Activated CD8-positive, alpha-beta memory T cell treated with anti-CD3 and anti-CD28 coated beads for 48 hours (primary cell): Measurements from ENCODE around the gene OR51A7.
"Not testable (repeated sequence)": the region's sequence is repeated elsewhere in the genome, so short reads cannot be mapped to it uniquely, and the experiment has no call there.

Experiments used
- DNase-seq, 3 experiments: peaks; one replicate each; pipeline ENCODE4 v3.0.0-alpha.2; 2020; ENCODE audit warnings: low read depth in 2 of 3, low spot score in 2 of 3

Gene OR51A7

GRCh38 chr11:4955613-4956012 is 52.0 kb downstream of the OR51A7 start, which contains the start of gene OR51A2:
OR51A2 (minus strand) TSS chr11:4955713; CDS start chr11:4955713, 0 bp downstream.
- DNase-seq = not testable (repeated sequence)

GRCh38 chr11:4957396-4957795 is 53.8 kb downstream of the OR51A7 start:
- DNase-seq = no peak
